GM23338 (cell line): ENCODE data around the gene PTPN21. TPM values are rescaled to one million over a fixed set of nuclear protein-coding genes. Genes with fewer than 3 reads are reported as not detected.

Experiments
- ATAC-seq: fragments of 200-7000 bp; cut with Tn5 transposase; 3 replicates; pipeline ENCODE4 v1.9.1; 2020
- DNase-seq: peaks from one replicate; pipeline ENCODE4 v3.0.0-alpha.2; 2015; ENCODE audit warnings: low spot score
- H2AFZ ChIP-seq: fragments of 200-600 bp; sonication (generic); 2 replicates; pipeline ENCODE4 v1.8.0; 2016; ENCODE audit warnings: antibody characterized with exemption, mild to moderate bottlenecking, moderate library complexity
- H3F3A ChIP-seq: fragments of 200-600 bp; sonication (generic); replicated peaks from 2 replicates; pipeline ENCODE4 v1.8.0; 2017; ENCODE audit warnings: antibody characterized with exemption, mixed run types, low read depth
- H3K27ac ChIP-seq: fragments of 200-600 bp; sonication (generic); 2 replicates; pipeline ENCODE4 v1.6.1; 2016; ENCODE audit warnings: low read depth
- H3K27me3 ChIP-seq: fragments of 200-600 bp; sonication (generic); 2 replicates; pipeline ENCODE4 v1.8.0; 2016; ENCODE audit warnings: mild to moderate bottlenecking, mixed run types, moderate library complexity; ENCODE audit not compliant: insufficient read depth
- H3K36me3 ChIP-seq: fragments of 200-600 bp; sonication (generic); 2 replicates; pipeline ENCODE4 v1.8.0; 2016; ENCODE audit warnings: mild to moderate bottlenecking; ENCODE audit not compliant: insufficient read depth
- H3K4me1 ChIP-seq: fragments of 200-600 bp; sonication (generic); 2 replicates; pipeline ENCODE4 v1.8.0; 2016; ENCODE audit warnings: mild to moderate bottlenecking, moderate library complexity; ENCODE audit not compliant: insufficient read depth
- H3K4me2 ChIP-seq: fragments of 200-600 bp; sonication (generic); 2 replicates; pipeline ENCODE4 v1.7.1; 2017; ENCODE audit warnings: mixed run types
- H3K4me3 ChIP-seq: fragments of 200-600 bp; sonication (generic); 2 replicates; pipeline ENCODE4 v1.6.1; 2016; ENCODE audit warnings: mixed run types
- H3K79me2 ChIP-seq: fragments of 200-600 bp; sonication (generic); replicated peaks from 2 replicates; pipeline ENCODE4 v1.8.0; 2017; ENCODE audit warnings: mild to moderate bottlenecking; ENCODE audit not compliant: insufficient read depth
- H3K9me2 ChIP-seq: fragments of 200-600 bp; sonication (generic); 2 replicates; pipeline ENCODE4 v1.8.0; 2017; ENCODE audit not compliant: insufficient read depth
- H4K20me1 ChIP-seq: fragments of 200-600 bp; sonication (generic); replicated peaks from 2 replicates; pipeline ENCODE4 v1.8.0; 2017; ENCODE audit warnings: mild to moderate bottlenecking; ENCODE audit not compliant: insufficient read depth
- H3K27ac Mint-ChIP-seq: 2 replicates; pipeline ENCODE4 v1.8.0; 2020; ENCODE audit warnings: inconsistent platforms, mild to moderate bottlenecking, moderate library complexity, mixed read lengths
- H3K27me3 Mint-ChIP-seq: 3 replicates; pipeline ENCODE4 v1.8.0; 2022; ENCODE audit warnings: low read depth, mild to moderate bottlenecking, moderate library complexity, mixed read lengths, inconsistent platforms; ENCODE audit not compliant: insufficient read depth, poor library complexity
- H3K36me3 Mint-ChIP-seq: 3 replicates; pipeline ENCODE4 v1.8.0; 2021; ENCODE audit warnings: low read depth, mild to moderate bottlenecking, inconsistent platforms, moderate library complexity, mixed read lengths
- H3K4me1 Mint-ChIP-seq: 3 replicates; pipeline ENCODE4 v1.8.0; 2020; ENCODE audit warnings: mild to moderate bottlenecking, inconsistent platforms, mixed read lengths
- H3K4me3 Mint-ChIP-seq: 3 replicates; pipeline ENCODE4 v1.8.0; 2021; ENCODE audit warnings: moderate library complexity, mild to moderate bottlenecking, inconsistent platforms, mixed read lengths
- H3K9me3 Mint-ChIP-seq: 3 replicates; pipeline ENCODE4 v1.8.0; 2020; ENCODE audit warnings: moderate library complexity, mild to moderate bottlenecking, inconsistent platforms, mixed read lengths
- CREB1 ChIP-seq: fragments of 250-450 bp; sonication (Bioruptor Pico); IDR thresholded peaks from 2 replicates; pipeline ENCODE4 v1.5.0; 2020; ENCODE audit warnings: low read depth, mild to moderate bottlenecking, moderate library complexity
- CTCF ChIP-seq, 2 experiments: fragments of 200-600 bp in 1 of 2; sonication (generic) in 1 of 2; conservative IDR thresholded peaks; 2 replicates each; pipeline versions ENCODE4 v1.5.1 to v1.6.1; 2016 to 2017; ENCODE audit warnings: antibody characterized with exemption in 2 of 2, low read depth in 2 of 2, mild to moderate bottlenecking in 2 of 2, moderate library complexity in 1 of 2
- ETS1 ChIP-seq: IDR thresholded peaks from 2 replicates; pipeline ENCODE4 v1.6.1; 2016; ENCODE audit warnings: antibody characterized with exemption
- EZH2 ChIP-seq: fragments of 200-600 bp; sonication (generic); IDR thresholded peaks from one replicate; pipeline ENCODE4 v1.8.0; 2017; ENCODE audit warnings: antibody characterized with exemption, mild to moderate bottlenecking, low read depth; ENCODE audit not compliant: unreplicated experiment
- EZH2phosphoT487 ChIP-seq: fragments of 200-600 bp; sonication (generic); IDR thresholded peaks from one replicate; pipeline ENCODE4 v1.8.1; 2018; ENCODE audit warnings: antibody characterized with exemption; ENCODE audit not compliant: unreplicated experiment
- JUNB ChIP-seq: IDR thresholded peaks from one replicate; pipeline ENCODE4 v1.6.1; 2016; ENCODE audit warnings: antibody characterized with exemption; ENCODE audit not compliant: unreplicated experiment
- NANOG ChIP-seq: IDR thresholded peaks from 2 replicates; pipeline ENCODE4 v1.6.1; 2016; ENCODE audit warnings: antibody characterized with exemption, borderline replicate concordance
- POLR2AphosphoS5 ChIP-seq: IDR thresholded peaks from 2 replicates; pipeline ENCODE4 v1.6.1; 2016; ENCODE audit warnings: antibody characterized with exemption, low read depth
- REST ChIP-seq: IDR thresholded peaks from one replicate; pipeline ENCODE4 v1.6.1; 2018; ENCODE audit warnings: antibody characterized with exemption; ENCODE audit not compliant: unreplicated experiment
- STAT1 ChIP-seq: IDR thresholded peaks from one replicate; pipeline ENCODE4 v1.6.1; 2016; ENCODE audit warnings: antibody characterized with exemption; ENCODE audit not compliant: unreplicated experiment
- ZNF114 ChIP-seq: fragments of 250-450 bp; sonication (Bioruptor Pico); IDR thresholded peaks from 2 replicates; pipeline ENCODE4 v1.5.0; 2020; ENCODE audit warnings: mild to moderate bottlenecking, moderate library complexity
- ZNF331 ChIP-seq: fragments of 250-450 bp; sonication (Bioruptor Pico); IDR thresholded peaks from 2 replicates; pipeline ENCODE4 v1.5.0; 2020; ENCODE audit warnings: low read depth, mild to moderate bottlenecking, moderate library complexity
- ZNF462 ChIP-seq: fragments of 250-450 bp; sonication (Bioruptor Pico); IDR thresholded peaks from 2 replicates; pipeline ENCODE4 v1.5.0; 2020; ENCODE audit warnings: mild to moderate bottlenecking, moderate library complexity
- polyA plus RNA-seq: library from polyadenylated mRNA; unstranded; fragments of >200 nt; fragmentation: Nextera tagmentation; extraction: Ambion mirVana; gene quantifications from 2 replicates; pipeline ENCODE4 v1.2.1, GENCODE V29; 2016
- total RNA-seq: library from RNA; depleted of rRNA; stranded (reverse); fragments of >200 nt; shearing (Covaris generic); gene quantifications from 2 replicates; pipeline ENCODE4 v1.2.3, GENCODE V29; 2014

PTPN21 gene
- total and polyA plus RNA-seq, 2 experiments from 2014 or later, result 2.7 to 5.6 TPM

- no peak for TF ChIP-seq EZH2phosphoT487
Measured at GRCh38 chr14:88482524-88482923, 72.3 kb downstream of the PTPN21 start (continued).

GRCh38 chr14:88481794-88482193, 73.0 kb downstream of the PTPN21 start:
- Histone ChIP-seq H3K4me3 (no peak overlapping the region), H3K4me2 (no peak overlapping the region), H3K27ac (no peak overlapping the region), H3F3A (no peaks in the 10 kb centered on the region), H3K36me3 (no peaks in the 10 kb centered on the region; the same call in 1 of the 2 replicates), H4K20me1 (no peaks in the 10 kb centered on the region), H2AFZ (no peak overlapping the region), H3K79me2 (no peaks in the 10 kb centered on the region), H3K4me1 (peaks cover 7% of the 10 kb centered on the region), H3K27me3 (no peaks in the 10 kb centered on the region), H3K9me2 (no peaks in the 10 kb centered on the region)
- Mint-ChIP-seq H3K27me3 (peaks cover 5% of the 10 kb centered on the region), H3K27ac (peak overlapping the region; percentile 59), H3K9me3 (no peaks in the 10 kb centered on the region), H3K4me3 (no peak overlapping the region), H3K4me1 (peaks cover 28% of the 10 kb centered on the region), H3K36me3 (peaks cover 37% of the 10 kb centered on the region)
- peak; percentile 17 for ATAC-seq
- DNase-seq, result no peak
- TF ChIP-seq CREB1 (no peak), ZNF331 (CRISPR knock-in tag) (no peak), POLR2AphosphoS5 (no peak), EZH2 (no peak), REST (no peak), JUNB (no peak), ZNF114 (CRISPR knock-in tag) (no peak), STAT1 (no peak), ETS1 (no peak), NANOG (no peak), CTCF (conservative IDR thresholded peaks at IDR 0.05; ENCODE audit: low read depth in 2 of 2) (no peak), ZNF462 (CRISPR knock-in tag) (no peak), EZH2phosphoT487 (no peak)
